ES-I3 (cell line): ENCODE measurements around the gene CACNA1S.
A peak's percentile ranks its signal among the peaks of the same experiment; 100 is the strongest.

ENCODE experiments used
- H3K36me3 ChIP-seq: 2 replicates; pipeline ENCODE4 v1.6.1; 2013; ENCODE audit warnings: mild to moderate bottlenecking, low read length, control low read depth, moderate library complexity; ENCODE audit not compliant: insufficient read depth
- H3K4me1 ChIP-seq: 2 replicates; pipeline ENCODE4 v1.6.1; 2013; ENCODE audit warnings: mild to moderate bottlenecking, control low read depth, low read length; ENCODE audit not compliant: insufficient read depth
- H3K9ac ChIP-seq: 2 replicates; pipeline ENCODE4 v1.6.1; 2013; ENCODE audit warnings: low read depth, mild to moderate bottlenecking, low read length, moderate library complexity
- H3K9me3 ChIP-seq: 2 replicates; pipeline ENCODE4 v1.6.1; 2013; ENCODE audit warnings: mild to moderate bottlenecking, low read length, moderate library complexity; ENCODE audit not compliant: control insufficient read depth, insufficient read depth

CACNA1S gene

DNA sequence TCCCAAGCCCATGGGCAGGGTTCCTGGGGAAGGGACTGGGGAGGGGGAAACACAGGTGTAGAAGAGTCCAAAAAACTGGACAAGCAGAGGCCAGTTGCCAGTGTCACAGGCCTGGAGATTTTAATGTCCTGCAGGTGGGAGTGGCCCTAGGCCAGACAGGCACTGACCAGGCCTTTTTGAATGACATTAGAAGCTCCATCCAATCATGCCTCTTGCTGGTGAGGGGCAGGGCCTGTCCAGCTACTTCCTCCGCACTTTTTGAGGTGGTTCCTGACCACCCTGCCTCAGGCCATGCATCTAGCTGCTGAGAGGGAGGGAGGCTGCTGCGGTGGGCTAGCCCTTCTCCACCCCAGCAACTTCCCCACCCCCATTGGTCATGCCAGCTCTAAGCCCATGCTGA lies 72.8 kb downstream of the CACNA1S start:
- H3K9ac ChIP-seq: no peak overlapping the region

GRCh38 chr1:201038186-201038876 lies 73.9 kb downstream of the CACNA1S start:
- Histone ChIP-seq H3K4me1 (no peaks in the 10 kb centered on the region), H3K9ac (no peak overlapping the region), H3K36me3 (no peaks in the 10 kb centered on the region), H3K9me3 (no peaks in the 10 kb centered on the region)

More for the DNA sequence above, 72.8 kb downstream of the CACNA1S start:
- Histone ChIP-seq H3K36me3 (no peaks in the 10 kb centered on the region), H3K9me3 (no peaks in the 10 kb centered on the region), H3K4me1 (no peaks in the 10 kb centered on the region)

- Histone ChIP-seq H3K9me3 (no peaks in the 10 kb centered on the region), H3K4me1 (no peaks in the 10 kb centered on the region), H3K36me3 (no peaks in the 10 kb centered on the region), H3K9ac (no peak overlapping the region)
Measured at GRCh38 chr1:201036188-201036842, 75.9 kb downstream of the CACNA1S start.

DNA sequence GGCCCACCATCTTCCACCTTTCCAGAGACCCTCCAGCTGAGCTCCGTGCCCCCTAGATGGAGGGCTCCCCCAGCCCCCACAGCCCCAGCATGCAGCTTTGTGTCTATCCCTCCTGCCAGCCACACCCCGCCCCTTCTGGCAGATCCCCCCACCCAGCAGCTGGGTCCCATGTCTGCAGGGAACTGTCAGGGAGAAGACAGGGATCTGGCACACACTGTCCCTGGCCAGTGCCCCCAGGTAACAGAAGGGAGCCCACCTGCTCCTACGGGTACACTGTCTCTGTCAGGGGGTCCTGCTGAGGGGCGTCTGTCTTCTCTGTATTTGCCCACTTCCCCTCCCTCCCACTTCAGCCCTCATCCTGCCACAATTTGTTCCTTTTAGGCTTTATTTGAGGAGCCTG lies 77.6 kb downstream of the CACNA1S start:
- Histone ChIP-seq H3K36me3 (no peaks in the 10 kb centered on the region), H3K4me1 (no peaks in the 10 kb centered on the region), H3K9me3 (no peaks in the 10 kb centered on the region), H3K9ac (no peak overlapping the region)

DNA sequence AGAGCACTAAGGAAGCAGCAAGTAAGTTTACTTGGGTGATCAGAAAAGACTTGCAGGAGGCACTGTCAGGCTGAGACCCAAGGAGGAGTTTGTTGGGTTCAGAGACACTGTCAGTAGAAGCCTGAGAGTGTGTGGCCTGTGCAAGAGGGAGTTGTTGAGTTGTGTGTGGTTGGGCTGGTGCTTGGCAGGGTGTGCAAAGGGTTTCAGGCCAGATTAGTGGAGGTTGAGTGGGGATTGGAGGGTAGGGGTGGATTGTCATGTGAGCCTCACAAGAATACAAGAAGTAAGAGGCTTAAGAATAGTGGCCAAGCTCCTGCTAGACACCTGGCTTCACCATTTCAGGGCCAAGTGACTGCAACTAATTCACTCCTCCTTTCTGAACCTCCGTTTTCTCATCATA lies 79.8 kb downstream of the CACNA1S start:
- Histone ChIP-seq H3K9me3 (no peaks in the 10 kb centered on the region), H3K9ac (no peak overlapping the region), H3K36me3 (no peaks in the 10 kb centered on the region), H3K4me1 (no peaks in the 10 kb centered on the region)

GRCh38 chr1:201028461-201028889 lies 83.8 kb downstream of the CACNA1S start:
- Histone ChIP-seq H3K36me3 (no peaks in the 10 kb centered on the region), H3K9ac (no peak overlapping the region), H3K9me3 (no peaks in the 10 kb centered on the region), H3K4me1 (peaks cover 8% of the 10 kb centered on the region; the same call in 1 of the 2 replicates)

- no peak overlapping the region for H3K9ac ChIP-seq
- no peaks in the 10 kb centered on the region for H3K36me3 ChIP-seq
- H3K4me1 ChIP-seq: peaks cover 8% of the 10 kb centered on the region; the same call in 1 of the 2 replicates
- H3K9me3 ChIP-seq: no peaks in the 10 kb centered on the region
Measured at GRCh38 chr1:201026836-201027235, 85.4 kb downstream of the CACNA1S start.

DNA sequence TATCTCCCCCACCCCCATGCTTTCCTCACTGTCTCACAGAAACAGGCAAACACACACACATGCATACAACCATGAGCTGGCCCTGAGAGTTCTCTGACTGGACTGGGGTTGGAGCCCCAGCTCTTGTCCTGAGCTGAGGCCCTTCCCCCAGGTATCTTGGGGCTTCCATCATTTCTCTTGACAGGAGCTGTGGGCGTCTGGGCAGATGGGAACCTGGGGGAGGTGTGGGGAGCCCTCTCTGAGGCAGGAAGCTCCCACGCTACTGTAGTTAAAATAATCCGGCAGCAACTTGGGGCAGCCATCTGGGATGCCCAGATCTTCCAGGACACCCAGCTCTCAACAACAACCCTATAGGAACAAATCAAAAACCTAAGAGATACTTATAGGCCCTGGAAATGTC lies 86.0 kb downstream of the CACNA1S start:
- H3K36me3 ChIP-seq: no peaks in the 10 kb centered on the region
- H3K9me3 ChIP-seq: no peaks in the 10 kb centered on the region
- peaks cover 12% of the 10 kb centered on the region for H3K4me1 ChIP-seq
- H3K9ac ChIP-seq: no peak overlapping the region

- H3K4me1 ChIP-seq: peaks cover 16% of the 10 kb centered on the region
- H3K9me3 ChIP-seq: no peaks in the 10 kb centered on the region
- H3K36me3 ChIP-seq: no peaks in the 10 kb centered on the region
- H3K9ac ChIP-seq: no peak overlapping the region
Measured at GRCh38 chr1:201025571-201026002, 86.6 kb downstream of the CACNA1S start.

DNA sequence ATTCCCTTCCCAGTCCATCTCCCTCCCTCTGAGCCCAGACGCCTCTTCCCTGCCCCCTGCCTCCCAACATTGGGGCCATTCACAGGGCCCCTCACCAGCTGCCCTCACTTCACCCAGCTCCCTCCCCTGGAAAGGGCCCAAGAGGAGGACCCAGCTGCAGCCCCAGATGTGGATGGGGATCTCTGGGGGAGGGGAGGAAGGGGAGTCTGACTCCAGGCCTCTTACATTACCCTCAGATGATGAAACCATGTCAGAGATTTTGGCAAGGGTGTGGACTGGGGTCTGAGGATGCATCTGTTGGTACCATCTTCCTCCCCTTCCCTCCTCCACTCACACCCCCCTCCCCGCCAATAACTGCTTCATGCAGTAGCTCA lies 87.6 kb downstream of the CACNA1S start:
- Histone ChIP-seq H3K9me3 (no peaks in the 10 kb centered on the region), H3K36me3 (no peaks in the 10 kb centered on the region), H3K4me1 (peaks cover 26% of the 10 kb centered on the region), H3K9ac (peak overlapping the region; percentile 59; the same call in 1 of the 2 replicates)

- no peaks in the 10 kb centered on the region for H3K9me3 ChIP-seq
- H3K4me1 ChIP-seq: peaks cover 30% of the 10 kb centered on the region
- H3K9ac ChIP-seq: peak overlapping the region; percentile 59; the same call in 1 of the 2 replicates
- H3K36me3 ChIP-seq: no peaks in the 10 kb centered on the region
Measured at GRCh38 chr1:201023920-201024624, 88.2 kb downstream of the CACNA1S start.

- peaks cover 30% of the 10 kb centered on the region for H3K4me1 ChIP-seq
- H3K9me3 ChIP-seq: no peaks in the 10 kb centered on the region
- peak within 1 kb of the TSS; percentile 64; the same call in 1 of the 2 replicates for H3K9ac ChIP-seq
- no peaks in the 10 kb centered on the region for H3K36me3 ChIP-seq
Measured at GRCh38 chr1:201023517-201023902, 88.7 kb downstream of the CACNA1S start, which contains the start of gene KIF21B. KIF21B (minus strand) TSS chr1:201023714; CDS start chr1:201023383, 331 bp downstream.

GRCh38 chr1:201022820-201023516 lies 89.3 kb downstream of the CACNA1S start:
- H3K4me1 ChIP-seq: peaks cover 30% of the 10 kb centered on the region
- no peaks in the 10 kb centered on the region for H3K36me3 ChIP-seq
- peak overlapping the region; percentile 64; the same call in 1 of the 2 replicates for H3K9ac ChIP-seq
- no peaks in the 10 kb centered on the region for H3K9me3 ChIP-seq

GRCh38 chr1:201022493-201022819 lies 89.8 kb downstream of the CACNA1S start:
- Histone ChIP-seq H3K4me1 (peaks cover 30% of the 10 kb centered on the region), H3K36me3 (no peaks in the 10 kb centered on the region), H3K9me3 (no peaks in the 10 kb centered on the region), H3K9ac (peak overlapping the region; percentile 64; the same call in 1 of the 2 replicates)
